GM18499 (cell line): ENCODE data around the gene RBCK1.
"Not testable (repeated sequence)": the region's sequence is repeated elsewhere in the genome, so short reads cannot be mapped to it uniquely, and the experiment has no call there.

ENCODE experiments used
- ATAC-seq: cut with Tn5 transposase; IDR thresholded peaks from one replicate; pipeline ENCODE4 v1.9.1; 2021; ENCODE audit warnings: moderate number of reproducible peaks; ENCODE audit not compliant: insufficient read depth, unreplicated experiment

RBCK1 gene

DNA sequence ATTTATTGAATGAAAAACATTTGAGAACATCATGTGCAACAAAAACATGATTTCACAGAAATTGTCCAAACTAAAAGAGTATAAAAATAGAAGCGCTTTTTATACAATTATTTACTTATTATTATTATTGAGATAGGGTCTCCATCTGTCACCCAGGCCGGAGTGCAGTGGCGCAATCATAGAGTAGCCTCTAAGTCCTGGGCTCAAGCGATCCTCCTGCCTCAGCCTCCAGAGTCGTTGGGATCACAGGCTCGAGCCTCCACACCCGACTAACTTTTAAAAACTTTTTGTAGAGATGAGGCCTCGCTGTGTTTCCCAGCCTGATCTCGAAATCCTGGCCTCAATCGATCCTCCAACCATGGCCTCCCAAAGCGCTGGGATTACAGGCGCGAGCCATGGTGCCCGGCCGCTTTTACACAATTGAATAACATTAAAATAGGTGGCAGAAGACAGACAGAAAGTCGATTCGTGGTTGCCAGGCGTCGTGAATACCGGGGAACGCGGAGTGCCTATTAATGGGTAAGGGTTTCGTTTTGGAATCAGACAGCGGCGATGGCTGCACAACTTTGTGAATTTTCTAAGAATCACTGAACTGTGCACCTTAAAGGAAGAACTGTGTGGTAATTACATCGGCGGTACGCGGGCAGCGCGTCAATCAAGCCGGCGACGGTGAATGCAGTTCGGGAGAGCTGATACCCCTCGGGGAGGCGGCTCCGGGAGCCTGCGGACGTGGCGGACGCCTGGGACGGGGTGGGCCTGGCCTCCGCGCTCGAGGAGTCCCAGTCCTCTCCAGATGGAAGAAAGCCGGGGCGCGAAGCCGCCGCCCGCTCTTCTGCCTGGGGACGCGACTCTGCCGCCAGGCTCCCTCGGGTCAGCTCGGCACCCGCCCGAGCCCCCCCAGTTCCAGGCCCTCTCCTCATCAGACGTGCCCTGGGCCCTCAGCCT lies 53.4 kb downstream of the RBCK1 start:
- ATAC-seq: peak; percentile 19

DNA sequence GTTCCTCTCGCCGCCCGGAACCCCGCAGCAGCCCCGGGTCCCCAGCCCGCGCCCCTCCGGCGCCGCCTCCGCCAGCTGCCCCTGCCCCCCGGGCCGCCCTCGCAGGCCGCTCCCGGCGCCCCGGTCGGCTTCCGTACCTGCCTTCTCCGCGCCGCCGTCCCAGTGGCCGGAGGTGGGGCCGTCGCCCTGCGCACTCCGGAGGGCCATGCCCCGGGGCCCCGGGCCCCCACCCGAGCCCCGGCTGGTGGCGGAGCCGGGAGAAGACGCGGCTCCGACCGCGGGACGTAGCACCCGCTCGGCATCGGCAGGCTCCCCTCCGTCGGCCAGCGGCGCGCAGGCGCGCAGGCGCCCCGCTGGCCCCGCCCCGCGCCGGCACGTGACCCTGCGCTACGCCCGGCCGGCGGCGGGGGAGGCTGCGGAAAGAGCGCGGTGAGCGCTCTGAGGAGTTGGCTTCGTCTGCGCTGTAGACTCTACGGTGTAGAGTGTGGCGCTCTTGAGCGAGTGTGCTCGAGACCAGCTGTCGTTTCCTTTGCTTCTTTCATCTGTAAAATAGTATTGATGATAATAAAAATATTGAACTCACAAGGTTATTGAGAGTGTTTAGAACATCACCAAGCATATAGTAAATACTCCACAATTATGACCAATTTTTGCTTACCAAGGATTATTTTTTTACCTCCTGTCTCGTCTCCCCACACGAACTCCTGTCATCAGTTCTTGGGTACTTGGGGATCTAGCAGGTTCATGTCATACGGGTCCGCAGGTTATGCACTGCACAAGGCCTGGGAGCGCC lies 54.3 kb downstream of the RBCK1 start, which contains the start of gene TBC1D20:
Gene TBC1D20, minus strand, starts transcription at position 335 of the 793 bp plus-strand sequence. Its CDS starts 128 bp downstream, at position 207.
- peak; percentile 89 for ATAC-seq

DNA sequence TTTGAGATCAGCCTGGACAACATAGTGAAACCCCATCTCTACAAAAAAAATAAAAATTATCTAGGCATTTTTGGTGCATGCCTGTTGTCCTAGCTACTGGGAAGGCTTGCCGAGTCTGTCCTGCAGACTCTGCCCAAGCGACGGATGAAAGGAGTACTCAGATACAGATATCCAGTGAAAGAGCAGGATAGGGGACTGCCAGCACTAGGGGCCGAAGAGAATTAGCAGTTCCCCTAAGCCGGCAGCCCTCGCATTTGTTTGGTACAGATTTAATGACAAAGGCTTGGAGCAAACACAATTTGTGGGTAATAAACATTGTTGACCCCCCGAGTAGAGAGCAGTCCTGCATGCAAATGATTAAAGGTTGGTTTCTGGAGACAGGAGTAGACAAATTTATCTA lies 59.7 kb downstream of the RBCK1 start:
- no peak for ATAC-seq

DNA sequence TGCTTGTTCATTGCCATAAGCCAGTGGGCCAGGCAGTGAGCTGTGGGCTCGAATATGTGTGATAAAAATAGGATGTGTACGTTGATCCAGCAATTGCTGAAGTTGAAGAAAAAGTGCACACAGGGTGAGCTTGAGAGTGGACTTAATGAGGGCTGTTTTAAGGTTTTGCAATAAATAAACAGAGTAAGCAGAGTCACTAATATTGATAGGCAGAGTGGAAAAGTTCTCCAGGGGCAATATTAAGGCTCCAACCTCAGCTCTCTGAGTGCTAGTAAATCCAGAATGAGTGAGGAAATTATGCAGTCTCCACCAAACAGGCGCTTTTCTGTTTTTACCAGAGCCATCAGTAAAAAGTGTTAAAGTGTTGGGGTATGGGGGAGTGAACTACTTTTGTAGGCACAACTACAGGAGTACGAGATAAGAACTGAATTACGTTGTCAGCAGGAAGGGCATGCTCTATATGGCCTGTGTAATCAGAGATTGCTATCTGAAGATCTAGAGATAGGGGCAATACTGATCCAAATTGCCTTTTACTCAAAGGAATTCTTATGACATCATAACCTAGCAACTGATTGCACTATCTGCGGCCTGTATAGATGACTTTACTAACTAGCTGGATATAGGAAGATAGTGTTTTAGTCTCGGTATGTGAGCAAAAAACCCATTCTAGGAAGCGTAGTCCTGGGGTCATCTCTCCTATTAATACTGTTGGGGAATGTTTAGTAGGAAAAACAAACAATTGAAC lies 61.8 kb downstream of the RBCK1 start:
- ATAC-seq: no peak

DNA sequence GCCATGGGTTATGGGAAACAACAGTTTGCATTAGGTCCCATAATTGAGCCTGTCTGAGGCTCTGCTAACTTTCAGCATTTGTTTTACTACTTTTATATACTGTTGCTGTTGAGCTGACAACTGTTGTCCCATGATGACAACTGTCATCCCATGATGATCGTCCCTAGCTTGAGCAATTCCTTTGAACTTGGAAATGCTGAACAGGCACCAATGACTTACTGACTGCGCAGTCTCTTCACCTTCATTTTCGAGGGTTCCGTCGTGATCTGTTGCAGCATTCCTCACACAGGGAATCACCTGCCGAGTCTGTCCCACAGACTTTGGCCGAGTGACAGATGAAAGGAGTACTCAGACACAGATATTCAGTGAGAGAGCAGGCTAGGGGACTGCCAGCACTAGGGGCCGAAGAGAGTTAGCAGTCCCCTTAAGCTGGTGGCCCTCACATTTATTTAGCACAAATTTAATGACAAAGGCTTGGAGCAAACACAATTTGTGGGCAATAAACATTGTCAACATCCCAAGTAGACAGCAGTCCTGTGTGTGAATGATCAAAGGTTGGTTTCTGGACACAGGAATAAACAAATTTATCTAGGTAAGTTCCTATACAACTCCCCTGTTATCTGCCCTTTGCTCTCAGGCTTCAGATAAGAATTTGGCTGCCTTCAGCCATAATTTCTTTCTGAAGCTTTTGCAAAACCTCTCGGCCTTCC lies 64.2 kb downstream of the RBCK1 start:
- no peak for ATAC-seq

DNA sequence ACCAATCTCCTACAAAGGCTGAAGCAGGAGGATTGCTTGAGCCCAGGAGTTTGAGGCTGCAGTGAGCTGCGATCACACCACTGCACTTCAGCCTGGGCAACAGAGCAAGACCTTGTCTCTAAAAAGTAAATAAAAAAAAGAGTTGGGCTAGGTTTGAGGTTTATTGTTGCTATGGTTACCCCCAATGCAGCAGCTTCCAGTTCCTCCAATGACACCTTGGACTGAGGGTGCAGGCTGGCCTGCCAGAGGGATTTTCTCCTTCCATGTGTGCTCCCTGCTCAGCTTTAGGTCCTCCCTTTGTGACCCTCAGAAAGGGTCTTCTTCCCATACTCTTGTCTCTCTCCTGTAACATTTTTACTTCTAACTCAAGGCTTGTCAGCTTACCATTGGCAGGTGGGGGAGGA lies 64.8 kb downstream of the RBCK1 start:
- ATAC-seq: no peak

DNA sequence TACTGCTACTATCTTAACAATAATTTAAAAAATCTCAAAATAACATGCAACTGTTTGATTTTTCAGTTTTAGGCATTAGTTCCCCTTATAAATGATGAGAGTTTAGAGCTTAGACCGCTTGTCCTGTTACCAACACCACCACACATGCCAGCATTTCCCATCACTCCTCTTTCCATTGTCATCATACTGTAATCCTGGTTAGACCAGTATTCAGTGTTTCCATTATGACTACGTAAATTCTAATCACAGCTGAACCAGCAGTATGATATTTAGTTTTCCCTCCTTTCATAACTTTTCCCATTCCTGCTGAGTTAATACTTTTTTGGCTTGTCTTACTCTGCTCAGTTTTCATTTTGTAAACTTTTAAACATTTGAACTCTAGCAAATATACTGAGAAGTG lies 66.5 kb downstream of the RBCK1 start:
- ATAC-seq: no peak

DNA sequence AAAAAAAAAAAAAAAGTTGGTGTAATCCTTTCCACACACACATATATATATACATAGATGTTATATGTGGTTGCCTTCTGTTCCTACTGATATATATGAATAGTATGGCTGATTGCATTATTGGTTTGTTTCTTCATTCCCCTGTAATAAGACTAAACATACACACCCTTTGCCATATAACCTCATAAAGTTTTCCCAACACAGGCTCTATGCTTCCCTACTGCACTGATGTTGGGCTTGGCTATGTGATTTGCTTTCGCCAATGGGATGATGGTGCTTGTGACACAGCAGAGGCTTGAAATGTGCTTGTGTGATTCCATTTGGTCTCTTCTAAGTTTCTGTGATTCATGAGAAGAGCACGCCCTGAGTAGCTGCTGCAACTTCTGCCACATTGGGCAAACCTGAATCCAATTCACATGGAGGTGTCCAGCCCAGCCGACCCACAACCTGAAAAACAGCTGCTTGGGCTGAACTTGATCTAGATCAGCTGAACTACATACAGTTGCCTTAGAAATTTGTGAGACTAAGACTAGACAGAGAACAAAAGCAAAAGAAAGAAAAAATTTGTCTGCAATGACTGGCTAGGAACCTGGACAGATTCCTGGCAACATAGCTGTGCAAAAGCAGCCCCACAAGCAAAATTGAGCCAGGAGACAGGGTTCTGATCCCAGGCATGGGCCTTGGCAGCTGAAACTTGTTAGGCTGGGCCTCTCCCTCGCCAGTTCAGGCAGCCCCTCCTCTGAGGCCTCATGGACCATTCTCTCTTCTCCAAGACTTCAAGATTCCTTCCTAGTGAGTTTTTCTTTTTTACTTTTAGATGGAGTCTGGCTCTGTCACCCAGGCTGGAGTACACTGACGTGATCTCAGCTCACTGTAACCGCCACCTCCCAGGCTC lies 67.6 kb downstream of the RBCK1 start:
- ATAC-seq: no peak

DNA sequence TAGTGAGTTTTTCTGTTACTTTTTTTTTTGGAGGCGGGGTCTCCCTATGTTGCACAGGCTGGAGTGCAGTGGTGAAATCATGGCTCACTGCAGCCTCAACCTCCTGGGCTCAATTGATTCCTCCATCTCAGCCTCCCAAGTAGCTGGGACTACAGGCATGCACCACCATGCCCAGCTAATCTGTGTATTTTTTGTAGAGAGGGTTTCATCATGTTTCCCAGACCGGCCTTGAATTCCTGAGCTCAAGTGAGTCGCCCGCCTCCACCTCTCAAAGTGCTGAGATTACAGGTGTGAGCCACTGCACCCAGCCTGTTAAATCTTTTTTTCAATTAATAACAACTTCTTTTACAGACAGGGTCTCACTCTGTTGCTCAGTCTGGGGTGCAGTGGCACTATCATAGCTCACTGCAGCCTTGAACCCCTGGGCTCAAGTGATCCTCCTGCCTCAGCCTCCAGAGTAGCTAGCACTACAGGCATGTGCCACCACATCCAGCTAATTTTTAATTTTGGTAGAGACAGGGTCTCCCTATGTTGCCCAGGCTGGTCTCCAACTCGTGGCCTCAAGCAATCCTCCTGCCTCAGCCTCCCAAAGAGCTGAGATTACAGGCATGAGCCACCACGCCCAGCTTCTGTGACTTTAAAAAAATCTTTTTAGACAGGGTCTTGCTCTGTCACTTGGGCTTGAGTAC lies 68.6 kb downstream of the RBCK1 start:
- ATAC-seq: not testable (repeated sequence)

DNA sequence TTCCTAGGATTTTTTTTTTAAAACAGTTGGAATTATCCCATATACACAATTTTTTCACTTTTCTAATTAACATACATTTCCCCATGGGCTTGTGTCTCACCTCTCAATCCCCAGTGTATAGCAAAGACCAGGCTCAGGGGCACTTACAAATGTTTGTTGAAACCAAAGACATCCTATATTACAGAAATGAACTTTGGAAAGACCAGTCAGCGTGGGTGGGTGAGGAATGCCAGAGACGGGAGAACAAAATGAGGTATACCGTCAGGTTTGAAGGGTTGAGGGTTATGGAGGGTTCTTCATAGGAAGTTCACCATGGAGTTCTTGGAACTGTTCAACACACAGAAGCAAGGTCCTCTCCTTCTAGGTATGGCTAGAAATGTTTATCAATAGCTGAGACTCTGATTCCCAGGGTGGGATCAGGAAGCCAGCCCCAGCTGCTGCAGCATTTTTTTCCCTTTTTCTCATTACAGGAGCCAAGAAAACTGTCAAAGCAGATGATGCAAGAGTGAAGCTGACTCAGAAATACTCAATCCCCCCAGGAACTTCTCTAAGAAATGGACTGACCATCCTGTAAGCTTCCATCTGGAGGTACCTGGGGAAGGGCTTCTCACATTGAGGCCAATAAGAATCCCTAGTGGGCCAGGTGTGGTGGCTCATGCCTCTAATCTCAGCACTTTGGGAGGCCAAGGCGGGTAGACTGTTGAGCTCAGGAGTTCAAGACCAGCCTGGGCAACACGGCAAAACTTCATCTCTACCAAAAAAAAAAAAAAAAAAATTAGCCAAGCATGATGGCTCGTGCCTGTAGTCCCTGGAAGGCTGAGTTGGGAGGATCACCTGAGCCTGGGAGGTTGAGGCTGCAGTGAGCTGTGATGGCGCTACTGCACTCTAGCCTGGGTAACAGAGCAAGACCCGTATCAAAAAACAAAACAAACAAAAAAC lies 70.2 kb downstream of the RBCK1 start:
- ATAC-seq: no peak

DNA sequence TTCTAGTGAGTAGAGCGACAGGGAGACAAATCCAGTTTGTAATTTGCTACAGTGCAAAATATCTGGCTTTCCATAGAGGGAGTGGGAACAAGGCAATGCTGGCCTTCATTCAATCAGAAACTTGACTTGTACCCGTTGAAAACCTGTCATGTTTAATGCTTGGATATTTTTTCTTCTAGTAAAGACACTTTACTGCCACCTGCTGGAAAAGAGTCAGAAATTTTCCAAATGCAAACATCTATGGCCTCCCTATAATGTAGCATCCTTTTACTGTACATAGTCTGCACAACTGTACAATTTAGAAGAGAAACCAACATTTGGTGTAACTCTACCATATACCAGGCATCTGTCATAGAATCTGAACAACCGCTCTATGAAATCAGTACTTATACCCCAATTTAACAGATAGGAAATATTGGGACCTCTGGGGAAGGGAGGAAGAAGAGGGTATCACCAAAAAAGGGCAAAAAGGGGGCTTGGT lies 70.9 kb downstream of the RBCK1 start:
- no peak for ATAC-seq

DNA sequence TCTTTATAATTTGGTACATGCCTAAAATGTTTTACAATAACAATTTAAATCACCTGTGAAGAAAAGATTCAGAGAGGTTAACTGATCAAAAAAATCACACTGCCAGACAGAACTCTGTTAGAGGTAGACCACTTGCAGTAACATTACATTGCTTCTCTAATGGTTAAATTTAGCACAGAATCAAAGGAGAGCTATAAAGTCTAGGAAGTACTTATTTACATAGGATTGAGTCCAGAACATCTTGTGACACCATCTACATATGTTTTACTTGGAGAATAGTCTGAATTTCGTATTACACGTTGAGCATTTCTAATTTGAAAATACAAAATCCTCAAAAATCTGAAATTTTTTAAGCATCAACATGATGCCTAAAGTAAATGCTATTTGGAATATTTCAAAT lies 71.4 kb downstream of the RBCK1 start:
- ATAC-seq: no peak

DNA sequence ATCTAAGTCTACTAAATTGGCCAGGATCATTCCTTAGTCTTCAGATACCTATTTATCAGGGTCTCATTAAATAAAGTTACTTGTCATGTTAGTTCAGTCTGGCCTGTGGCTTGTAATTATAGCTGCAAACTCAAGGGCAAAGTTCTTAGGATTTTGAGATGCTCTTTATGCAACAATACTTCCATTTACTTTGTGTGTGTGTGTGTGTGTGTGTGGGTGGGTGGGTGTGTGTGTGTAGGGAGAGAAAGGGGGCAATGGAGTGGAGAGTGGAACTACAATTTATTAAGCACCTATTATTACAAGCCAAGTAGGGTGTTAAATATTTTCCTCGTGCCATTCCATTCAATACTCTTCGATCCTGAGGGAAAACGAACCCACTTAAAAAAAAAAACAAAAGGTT lies 71.9 kb downstream of the RBCK1 start:
- no peak for ATAC-seq

DNA sequence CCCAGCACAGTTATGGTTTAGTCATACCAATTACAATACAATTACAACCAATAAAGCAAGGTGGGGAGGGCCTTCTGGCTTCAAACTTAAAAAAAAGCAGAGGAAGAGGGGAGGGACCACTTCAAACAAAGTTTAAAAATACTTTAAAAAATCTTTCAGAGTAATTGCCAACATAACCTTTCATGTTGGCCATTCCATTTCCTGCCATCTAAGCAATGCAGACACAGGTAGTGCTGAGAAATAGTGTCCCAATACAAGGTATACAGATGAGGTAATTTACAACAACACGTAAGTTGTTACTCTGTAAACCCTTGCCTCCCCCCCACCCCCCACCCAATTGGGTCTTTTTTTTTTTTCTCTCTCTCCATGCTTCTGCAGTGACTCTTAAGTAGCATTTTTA lies 73.1 kb downstream of the RBCK1 start:
- no peak for ATAC-seq
